Left lobe of liver (tissue), 2 donors: Measurements from ENCODE around the gene PRR5. TPM values are rescaled to one million over a fixed set of nuclear protein-coding genes. Genes with fewer than 3 reads are reported as not detected.

Experiments
- ATAC-seq: fragments of 200-7000 bp; cut with Tn5 transposase; one replicate; pipeline ENCODE4 v1.9.1; 2020; ENCODE audit warnings: mild to moderate bottlenecking, moderate library complexity
- DNase-seq: peaks from one replicate; pipeline ENCODE4 v3.0.0-alpha.2; 2020; ENCODE audit warnings: low spot score
- total RNA-seq: library from RNA; stranded (reverse); gene quantifications from one replicate; pipeline ENCODE4 v1.2.1, GENCODE V29; 2021
- donor health status: DM: no; HTN: no; CAD: no; lungs with moderate emphysema.
- donor health status: DM: no; HTN: yes; CAD: no.

PRR5 gene
- total RNA-seq, 1 donor from 2014 or later: 30.0 TPM

- DNase-seq: no peak
- no peak for ATAC-seq
Observed at GRCh38 chr22:44782363-44782963, 80.5 kb downstream of the PRR5 start.

- no peak for ATAC-seq
- no peak for DNase-seq
Observed at GRCh38 chr22:44783091-44783490, 81.1 kb downstream of the PRR5 start.

GRCh38 chr22:44783581-44783980 lies 81.6 kb downstream of the PRR5 start:
- ATAC-seq: no peak
- DNase-seq: no peak

GRCh38 chr22:44786136-44786535 lies 84.1 kb downstream of the PRR5 start:
- DNase-seq: no peak
- ATAC-seq: no peak

- ATAC-seq (no peak), DNase-seq (no peak)
Observed at GRCh38 chr22:44786610-44787009, 84.6 kb downstream of the PRR5 start.

Other genes with a start within 250 kb of the PRR5 start
- gene RTL6, start 204.0 kb upstream of the PRR5 start, total RNA-seq: 5.1 TPM
- 0.98 TPM for gene ARHGAP8, start 50.4 kb downstream of the PRR5 start, total RNA-seq